Camera-type eye (tissue), 1 donor: ENCODE measurements around the gene RPL22L1. TPM values are rescaled to one million over a fixed set of nuclear protein-coding genes. Genes with fewer than 3 reads are reported as not detected.

Source experiments
- total RNA-seq: library from RNA; depleted of rRNA; stranded (reverse); fragments of >200 nt; gene quantifications from one replicate; pipeline ENCODE4 v1.2.3, GENCODE V29; 2014

Gene RPL22L1
- 31.4 TPM for total RNA-seq

DNA sequence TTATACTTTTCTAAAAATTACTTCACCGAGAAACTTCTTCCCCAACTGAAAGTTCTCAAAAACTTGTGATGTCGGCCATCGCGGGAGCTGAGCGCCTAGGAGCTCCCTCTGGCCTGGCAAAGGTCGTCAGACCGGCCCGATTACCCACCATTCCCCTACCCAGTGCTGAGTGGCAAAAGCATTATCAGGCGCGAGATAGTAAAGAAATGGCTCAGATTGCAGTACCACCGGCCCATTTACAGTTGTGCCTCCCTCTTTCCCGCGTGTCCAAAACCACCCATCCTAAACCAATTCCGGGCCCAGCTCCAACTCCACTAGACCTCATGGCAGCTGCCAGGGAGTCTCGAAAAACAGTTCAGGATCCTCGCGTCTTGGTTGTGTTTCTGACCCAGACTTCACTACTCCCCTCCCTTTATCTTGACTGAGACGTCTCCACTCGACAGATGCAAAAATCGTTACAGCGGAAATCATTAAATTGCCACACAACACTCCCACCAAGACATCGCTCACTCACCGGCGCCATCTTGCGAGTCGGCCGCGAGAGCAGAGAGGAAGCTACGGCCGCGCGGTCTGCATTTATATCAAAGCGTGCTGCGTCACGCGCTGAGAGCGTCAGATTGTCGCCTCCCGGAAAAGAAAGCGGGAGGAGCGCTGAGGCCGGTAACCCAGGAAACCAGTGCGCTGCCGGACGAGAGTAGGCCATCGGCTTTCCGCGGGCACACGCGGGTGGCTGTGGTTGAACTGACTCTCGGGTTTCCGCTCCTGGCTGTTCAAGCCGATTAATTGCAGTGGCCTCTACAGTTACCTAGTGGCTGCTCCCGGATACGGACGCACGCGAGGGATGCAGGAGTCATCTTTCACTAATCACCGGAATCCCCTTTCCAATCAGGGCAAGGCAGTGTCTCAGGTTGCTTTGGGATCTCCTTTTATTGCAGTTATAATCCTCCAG, at the start of gene RPL22L1:
RPL22L1 (minus strand) TSS at position 551 of the 949 bp plus-strand sequence; CDS start at position 523, 28 bp downstream.

GRCh38 chr3:170908235-170909116, 38.5 kb upstream of the RPL22L1 start, which contains the start of gene EIF5A2:
TSS of gene EIF5A2 (minus strand) at chr3:170908637. CDS start at chr3:170907806, 831 bp downstream.

Other genes starting within 250 kb of the RPL22L1 start
- gene EIF5A2, start 38.4 kb upstream of the RPL22L1 start, total RNA-seq: 4.7 TPM
- gene SLC2A2, start 156.5 kb upstream of the RPL22L1 start, total RNA-seq: not detected